ENCODE measurements around the gene NEUROG1. TPM values are rescaled to one million over a fixed set of nuclear protein-coding genes. Genes with fewer than 3 reads are reported as not detected.

The NEUROG1 gene
- total and polyA plus RNA-seq, 4 donors = not detected

DNA sequence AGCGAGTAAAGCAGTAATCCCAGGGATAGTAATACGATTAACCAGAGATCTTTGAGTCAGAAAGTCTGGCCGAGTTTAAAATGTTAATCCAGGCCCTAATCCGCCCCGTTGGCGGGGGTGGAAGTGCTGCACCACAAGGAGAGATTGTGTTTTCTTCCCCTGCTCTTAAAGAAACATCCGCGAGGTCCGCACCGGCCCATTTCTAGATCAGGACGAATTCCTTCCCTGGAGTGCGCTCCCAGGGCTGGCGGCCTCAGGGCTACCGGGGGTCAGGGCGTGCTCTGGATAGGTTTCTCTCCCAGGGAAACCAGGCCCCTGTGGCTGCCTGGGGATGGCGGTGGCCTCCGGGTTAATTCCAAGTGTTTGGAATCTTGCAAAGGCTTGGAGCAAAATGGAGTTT lies 9.3 kb upstream of the NEUROG1 start:
- TF ChIP-seq, protein P1, sequence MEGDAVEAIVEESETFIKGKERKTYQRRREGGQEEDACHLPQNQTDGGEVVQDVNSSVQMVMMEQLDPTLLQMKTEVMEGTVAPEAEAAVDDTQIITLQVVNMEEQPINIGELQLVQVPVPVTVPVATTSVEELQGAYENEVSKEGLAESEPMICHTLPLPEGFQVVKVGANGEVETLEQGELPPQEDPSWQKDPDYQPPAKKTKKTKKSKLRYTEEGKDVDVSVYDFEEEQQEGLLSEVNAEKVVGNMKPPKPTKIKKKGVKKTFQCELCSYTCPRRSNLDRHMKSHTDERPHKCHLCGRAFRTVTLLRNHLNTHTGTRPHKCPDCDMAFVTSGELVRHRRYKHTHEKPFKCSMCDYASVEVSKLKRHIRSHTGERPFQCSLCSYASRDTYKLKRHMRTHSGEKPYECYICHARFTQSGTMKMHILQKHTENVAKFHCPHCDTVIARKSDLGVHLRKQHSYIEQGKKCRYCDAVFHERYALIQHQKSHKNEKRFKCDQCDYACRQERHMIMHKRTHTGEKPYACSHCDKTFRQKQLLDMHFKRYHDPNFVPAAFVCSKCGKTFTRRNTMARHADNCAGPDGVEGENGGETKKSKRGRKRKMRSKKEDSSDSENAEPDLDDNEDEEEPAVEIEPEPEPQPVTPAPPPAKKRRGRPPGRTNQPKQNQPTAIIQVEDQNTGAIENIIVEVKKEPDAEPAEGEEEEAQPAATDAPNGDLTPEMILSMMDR (IDR thresholded peaks at IDR 0.05; ENCODE audit: control extremely low read depth, extremely low read depth) = no peak
- ATAC-seq (ENCODE audit: insufficient read depth, low FRiP score) (no peak), DNase-seq (no peak)
- Histone ChIP-seq H3K9ac (ENCODE audit: insufficient read depth in 1 of 2, low read length in 2 of 2) (no peak overlapping the region), H3K4me1 (ENCODE audit: control insufficient read depth in 5 of 5, insufficient read depth in 5 of 5, low read length in 5 of 5) (peaks cover 0 to 16% (median 0%) of the 10 kb centered on the region in 5 donors), H3K9me3 (ENCODE audit: control insufficient read depth in 4 of 4, insufficient read depth in 3 of 4, low read length in 3 of 4) (peaks cover 0 to 2% (median 0%) of the 10 kb centered on the region in 4 donors), H3K27ac (ENCODE audit: low read depth in 1 of 2, low read length in 1 of 2) (no peak overlapping the region), H3K4me3 (no peak overlapping the region), H3K36me3 (ENCODE audit: control insufficient read depth in 4 of 4, insufficient read depth in 4 of 4, low read length in 4 of 4) (no peaks in the 10 kb centered on the region), H3K27me3 (ENCODE audit: control insufficient read depth in 3 of 3, insufficient read depth in 3 of 3, low read length in 2 of 3) (peaks cover 0 to 96% (median 85%) of the 10 kb centered on the region in 3 donors)
- WGBS, 2 donors = 37 to 59% methylated on average over 17 of the region's 17 CpGs

DNA sequence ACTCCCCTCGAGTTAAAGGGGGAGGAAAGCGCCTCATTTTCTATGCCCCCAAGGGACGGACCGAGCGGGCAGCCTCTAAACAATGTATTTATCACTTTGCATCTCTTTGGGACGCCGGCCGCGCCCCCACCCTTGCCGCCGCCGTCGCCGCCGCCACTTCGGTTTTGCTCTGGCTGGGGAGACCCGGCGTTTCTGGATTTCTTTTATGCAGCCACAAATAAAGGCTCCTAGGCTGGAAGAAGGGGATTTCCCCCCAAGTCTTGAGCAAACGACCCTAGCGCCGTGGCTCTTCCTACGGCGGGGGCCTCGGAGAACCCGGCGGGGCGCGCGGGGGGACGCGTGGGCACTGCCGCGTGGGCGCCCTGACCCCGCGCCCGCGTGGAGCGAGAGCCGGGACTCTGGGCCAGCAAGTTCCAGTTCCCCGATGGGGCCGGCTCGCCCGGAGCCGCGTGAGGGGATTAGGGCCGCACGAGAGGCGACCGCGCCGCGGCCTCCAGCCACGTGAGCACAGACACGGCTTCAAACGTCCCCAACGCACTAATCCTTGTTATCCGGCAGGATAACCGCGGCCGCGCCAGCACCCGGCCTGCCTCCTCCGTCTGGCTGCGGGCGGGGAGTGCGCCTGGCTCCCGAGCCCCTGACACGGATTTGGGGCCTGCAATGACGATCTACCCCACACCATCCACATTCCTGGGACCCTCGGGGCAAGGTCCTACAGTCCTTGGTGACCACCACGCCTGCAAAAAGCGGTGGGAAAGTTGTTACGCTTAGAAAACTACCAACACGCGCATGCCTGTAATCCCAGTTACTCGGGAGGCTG lies 7.9 kb upstream of the NEUROG1 start:
- Histone ChIP-seq H3K4me1 (ENCODE audit: control insufficient read depth in 5 of 5, insufficient read depth in 5 of 5, low read length in 5 of 5) (peaks cover 0 to 16% (median 0%) of the 10 kb centered on the region in 5 donors), H3K9me3 (ENCODE audit: control insufficient read depth in 4 of 4, insufficient read depth in 3 of 4, low read length in 3 of 4) (peaks cover 0 to 4% (median 0%) of the 10 kb centered on the region in 4 donors), H3K36me3 (ENCODE audit: control insufficient read depth in 4 of 4, insufficient read depth in 4 of 4, low read length in 4 of 4) (no peaks in the 10 kb centered on the region), H3K27ac (ENCODE audit: low read depth in 1 of 2, low read length in 1 of 2) (no peak overlapping the region), H3K27me3 (ENCODE audit: control insufficient read depth in 3 of 3, insufficient read depth in 3 of 3, low read length in 2 of 3) (peaks cover 0 to 97% (median 90%) of the 10 kb centered on the region in 3 donors), H3K4me3 (peak overlapping the region; percentile 40), H3K9ac (ENCODE audit: insufficient read depth in 1 of 2, low read length in 2 of 2) (peak overlapping the region in 1 of 2 donors; percentile 44)
- WGBS, 2 donors = 3% methylated on average over 63 to 77 of the region's 77 CpGs
- ATAC-seq (ENCODE audit: insufficient read depth, low FRiP score) = peak; percentile 20
- TF ChIP-seq, protein P1 (IDR thresholded peaks at IDR 0.05; ENCODE audit: control extremely low read depth, extremely low read depth) = no peak
- DNase-seq = peak; percentile 46 to 49 (median 47)

DNA sequence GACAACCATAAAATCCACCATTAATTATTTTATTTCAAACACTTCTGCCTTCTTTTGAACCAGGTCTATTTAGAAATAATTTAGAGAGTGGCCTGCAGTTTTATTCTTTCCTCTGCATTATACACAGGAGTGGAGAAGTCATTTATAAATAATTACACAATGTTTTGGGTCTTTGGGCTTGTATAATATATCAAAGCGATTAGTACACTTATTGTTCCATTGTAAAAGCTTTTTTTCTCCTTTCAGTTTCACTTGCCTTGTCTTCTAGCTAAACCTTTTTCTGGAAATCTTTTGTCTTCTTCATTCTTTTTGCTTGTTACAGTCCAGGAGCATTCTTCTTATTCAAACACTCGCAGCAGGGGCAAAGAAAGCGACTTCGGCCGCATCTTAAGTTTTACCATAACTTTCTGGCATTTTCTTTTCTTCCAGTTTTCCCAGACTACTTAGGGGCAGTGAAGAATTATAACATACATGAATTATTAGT lies 7.3 kb upstream of the NEUROG1 start:
- H3K9me3 ChIP-seq (ENCODE audit: control insufficient read depth in 4 of 4, insufficient read depth in 3 of 4, low read length in 3 of 4) = peaks cover 0 to 5% (median under 1%) of the 10 kb centered on the region in 4 donors
- H3K9ac ChIP-seq (ENCODE audit: insufficient read depth in 1 of 2, low read length in 2 of 2) = no peak overlapping the region
- DNase-seq (peak in 1 of 3 donors; percentile 31), ATAC-seq (ENCODE audit: insufficient read depth, low FRiP score) (no peak)
- WGBS, 2 donors = 18 to 34% methylated on average over 5 of the region's 5 CpGs
- H3K36me3 ChIP-seq (ENCODE audit: control insufficient read depth in 4 of 4, insufficient read depth in 4 of 4, low read length in 4 of 4) = no peaks in the 10 kb centered on the region
- peaks cover 0 to 96% (median 93%) of the 10 kb centered on the region in 3 donors for H3K27me3 ChIP-seq (ENCODE audit: control insufficient read depth in 3 of 3, insufficient read depth in 3 of 3, low read length in 2 of 3)
- no peak overlapping the region for H3K27ac ChIP-seq (ENCODE audit: low read depth in 1 of 2, low read length in 1 of 2)
- peaks cover 0 to 16% (median 0%) of the 10 kb centered on the region in 5 donors for H3K4me1 ChIP-seq (ENCODE audit: control insufficient read depth in 5 of 5, insufficient read depth in 5 of 5, low read length in 5 of 5)
- H3K4me3 ChIP-seq = no peak overlapping the region
- TF ChIP-seq, protein P1 (IDR thresholded peaks at IDR 0.05; ENCODE audit: control extremely low read depth, extremely low read depth) = no peak

Data from lung (tissue), 12 donors.